HEK293 (cell line): ENCODE data around the gene CHCHD2.

Source experiments
- ZNF501 ChIP-seq: fragments of 450-650 bp; formaldehyde crosslinking; IDR thresholded peaks from 2 replicates; pipeline ENCODE4 v1.5.1; 2016; ENCODE audit warnings: missing biosample characterization, missing genetic modification characterization
- TF ChIP-seq, protein P1 (sequence below): fragments of 450-650 bp; formaldehyde crosslinking; IDR thresholded peaks from 2 replicates; pipeline ENCODE4 v1.5.1; 2016; ENCODE audit warnings: missing biosample characterization, missing genetic modification characterization

- TF ChIP-seq, protein P1, sequence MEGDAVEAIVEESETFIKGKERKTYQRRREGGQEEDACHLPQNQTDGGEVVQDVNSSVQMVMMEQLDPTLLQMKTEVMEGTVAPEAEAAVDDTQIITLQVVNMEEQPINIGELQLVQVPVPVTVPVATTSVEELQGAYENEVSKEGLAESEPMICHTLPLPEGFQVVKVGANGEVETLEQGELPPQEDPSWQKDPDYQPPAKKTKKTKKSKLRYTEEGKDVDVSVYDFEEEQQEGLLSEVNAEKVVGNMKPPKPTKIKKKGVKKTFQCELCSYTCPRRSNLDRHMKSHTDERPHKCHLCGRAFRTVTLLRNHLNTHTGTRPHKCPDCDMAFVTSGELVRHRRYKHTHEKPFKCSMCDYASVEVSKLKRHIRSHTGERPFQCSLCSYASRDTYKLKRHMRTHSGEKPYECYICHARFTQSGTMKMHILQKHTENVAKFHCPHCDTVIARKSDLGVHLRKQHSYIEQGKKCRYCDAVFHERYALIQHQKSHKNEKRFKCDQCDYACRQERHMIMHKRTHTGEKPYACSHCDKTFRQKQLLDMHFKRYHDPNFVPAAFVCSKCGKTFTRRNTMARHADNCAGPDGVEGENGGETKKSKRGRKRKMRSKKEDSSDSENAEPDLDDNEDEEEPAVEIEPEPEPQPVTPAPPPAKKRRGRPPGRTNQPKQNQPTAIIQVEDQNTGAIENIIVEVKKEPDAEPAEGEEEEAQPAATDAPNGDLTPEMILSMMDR (tag by site-specific recombination): no peak
- TF ChIP-seq ZNF501 (tag by site-specific recombination): no peak
These were observed 18.8 kb downstream of the CHCHD2 start for GRCh38 chr7:56087445-56087844.
